HL-60 (cell line): ENCODE data around the gene GET3.

Experiments
- GABPA ChIP-seq: IDR thresholded peaks from 2 replicates; pipeline ENCODE4 v1.6.1; 2012; ENCODE audit warnings: low read depth
- TF ChIP-seq, protein P1 (sequence below): IDR thresholded peaks from one replicate; pipeline ENCODE4 v1.5.1; 2011; ENCODE audit warnings: low read length, control low read depth, inconsistent platforms; ENCODE audit not compliant: insufficient read depth
- TF ChIP-seq, protein P2 (sequence below): IDR thresholded peaks from 2 replicates; pipeline ENCODE4 v1.6.1; 2012; ENCODE audit warnings: low read depth; ENCODE audit not compliant: insufficient replicate concordance

DNA sequence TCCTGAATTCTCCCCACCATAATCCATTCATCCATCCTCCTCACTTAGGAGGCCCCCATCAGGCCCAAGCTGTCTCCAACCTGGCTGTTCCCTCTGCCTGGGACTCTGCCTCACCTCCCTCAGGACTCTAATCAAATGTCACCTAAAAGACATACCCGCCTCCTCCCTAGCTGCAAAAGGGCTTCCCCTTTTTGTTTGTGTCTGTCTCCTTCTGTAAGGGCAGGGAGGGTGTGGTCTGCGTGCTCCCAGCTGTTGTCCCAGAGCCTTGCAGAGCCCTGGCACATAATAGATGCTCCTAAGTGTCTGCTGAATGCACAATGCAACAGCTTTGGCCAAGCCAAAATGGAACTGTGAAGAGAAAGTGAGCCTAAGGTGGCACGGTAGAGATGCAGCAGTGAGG lies 7.2 kb upstream of the GET3 start:
- TF ChIP-seq, protein P1, sequence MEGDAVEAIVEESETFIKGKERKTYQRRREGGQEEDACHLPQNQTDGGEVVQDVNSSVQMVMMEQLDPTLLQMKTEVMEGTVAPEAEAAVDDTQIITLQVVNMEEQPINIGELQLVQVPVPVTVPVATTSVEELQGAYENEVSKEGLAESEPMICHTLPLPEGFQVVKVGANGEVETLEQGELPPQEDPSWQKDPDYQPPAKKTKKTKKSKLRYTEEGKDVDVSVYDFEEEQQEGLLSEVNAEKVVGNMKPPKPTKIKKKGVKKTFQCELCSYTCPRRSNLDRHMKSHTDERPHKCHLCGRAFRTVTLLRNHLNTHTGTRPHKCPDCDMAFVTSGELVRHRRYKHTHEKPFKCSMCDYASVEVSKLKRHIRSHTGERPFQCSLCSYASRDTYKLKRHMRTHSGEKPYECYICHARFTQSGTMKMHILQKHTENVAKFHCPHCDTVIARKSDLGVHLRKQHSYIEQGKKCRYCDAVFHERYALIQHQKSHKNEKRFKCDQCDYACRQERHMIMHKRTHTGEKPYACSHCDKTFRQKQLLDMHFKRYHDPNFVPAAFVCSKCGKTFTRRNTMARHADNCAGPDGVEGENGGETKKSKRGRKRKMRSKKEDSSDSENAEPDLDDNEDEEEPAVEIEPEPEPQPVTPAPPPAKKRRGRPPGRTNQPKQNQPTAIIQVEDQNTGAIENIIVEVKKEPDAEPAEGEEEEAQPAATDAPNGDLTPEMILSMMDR, result no peak
- no peak for TF ChIP-seq GABPA
- TF ChIP-seq, protein P2, sequence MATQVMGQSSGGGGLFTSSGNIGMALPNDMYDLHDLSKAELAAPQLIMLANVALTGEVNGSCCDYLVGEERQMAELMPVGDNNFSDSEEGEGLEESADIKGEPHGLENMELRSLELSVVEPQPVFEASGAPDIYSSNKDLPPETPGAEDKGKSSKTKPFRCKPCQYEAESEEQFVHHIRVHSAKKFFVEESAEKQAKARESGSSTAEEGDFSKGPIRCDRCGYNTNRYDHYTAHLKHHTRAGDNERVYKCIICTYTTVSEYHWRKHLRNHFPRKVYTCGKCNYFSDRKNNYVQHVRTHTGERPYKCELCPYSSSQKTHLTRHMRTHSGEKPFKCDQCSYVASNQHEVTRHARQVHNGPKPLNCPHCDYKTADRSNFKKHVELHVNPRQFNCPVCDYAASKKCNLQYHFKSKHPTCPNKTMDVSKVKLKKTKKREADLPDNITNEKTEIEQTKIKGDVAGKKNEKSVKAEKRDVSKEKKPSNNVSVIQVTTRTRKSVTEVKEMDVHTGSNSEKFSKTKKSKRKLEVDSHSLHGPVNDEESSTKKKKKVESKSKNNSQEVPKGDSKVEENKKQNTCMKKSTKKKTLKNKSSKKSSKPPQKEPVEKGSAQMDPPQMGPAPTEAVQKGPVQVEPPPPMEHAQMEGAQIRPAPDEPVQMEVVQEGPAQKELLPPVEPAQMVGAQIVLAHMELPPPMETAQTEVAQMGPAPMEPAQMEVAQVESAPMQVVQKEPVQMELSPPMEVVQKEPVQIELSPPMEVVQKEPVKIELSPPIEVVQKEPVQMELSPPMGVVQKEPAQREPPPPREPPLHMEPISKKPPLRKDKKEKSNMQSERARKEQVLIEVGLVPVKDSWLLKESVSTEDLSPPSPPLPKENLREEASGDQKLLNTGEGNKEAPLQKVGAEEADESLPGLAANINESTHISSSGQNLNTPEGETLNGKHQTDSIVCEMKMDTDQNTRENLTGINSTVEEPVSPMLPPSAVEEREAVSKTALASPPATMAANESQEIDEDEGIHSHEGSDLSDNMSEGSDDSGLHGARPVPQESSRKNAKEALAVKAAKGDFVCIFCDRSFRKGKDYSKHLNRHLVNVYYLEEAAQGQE, result no peak
